MCF 10A (cell line): Measurements from ENCODE around the gene SIDT1. TPM values are rescaled to one million over a fixed set of nuclear protein-coding genes. Genes with fewer than 3 reads are reported as not detected.

Source experiments
- BruUV-seq: library from RNA; stranded (reverse); fragments of 400-500 nt; replicated peaks from 2 replicates; lab custom pipeline; 2021; lab: Mats Ljungman, UMichigan
- CTCF ChIA-PET: fragments of 300-600 bp; sonication (Branson Sonifier 250); formaldehyde crosslinking; extraction: SDS; loops from one replicate; lab custom pipeline; 2021; ENCODE audit warnings: antibody characterized with exemption, inconsistent platforms; lab: Yijun Ruan, JAX
- POLR2A ChIA-PET: fragments of 300-600, 350-650 bp; sonication (Branson Sonifier 250); formaldehyde crosslinking; extraction: SDS; loops from one replicate; lab custom pipeline; 2020; ENCODE audit warnings: antibody characterized with exemption, inconsistent platforms; lab: Yijun Ruan, JAX
- DNase-seq: peaks from one replicate; pipeline ENCODE4 v3.0.0-alpha.2; 2018; ENCODE audit not compliant: unreplicated experiment
- H3K27ac Mint-ChIP-seq: one replicate; pipeline ENCODE4 v1.8.0; 2022; ENCODE audit warnings: mild to moderate bottlenecking, low read depth, mixed read lengths; ENCODE audit not compliant: unreplicated experiment
- H3K27me3 Mint-ChIP-seq: one replicate; pipeline ENCODE4 v1.8.0; 2022; ENCODE audit warnings: mixed read lengths; ENCODE audit not compliant: insufficient read depth, unreplicated experiment
- H3K36me3 Mint-ChIP-seq: one replicate; pipeline ENCODE4 v1.8.0; 2022; ENCODE audit warnings: mild to moderate bottlenecking, moderate library complexity, mixed read lengths; ENCODE audit not compliant: insufficient read depth, unreplicated experiment
- H3K4me1 Mint-ChIP-seq: one replicate; pipeline ENCODE4 v1.8.0; 2022; ENCODE audit warnings: mixed read lengths; ENCODE audit not compliant: insufficient read depth, unreplicated experiment
- H3K4me3 Mint-ChIP-seq: one replicate; pipeline ENCODE4 v1.8.0; 2022; ENCODE audit warnings: mild to moderate bottlenecking, moderate library complexity, mixed read lengths; ENCODE audit not compliant: unreplicated experiment
- H3K9me3 Mint-ChIP-seq: one replicate; pipeline ENCODE4 v1.8.0; 2022; ENCODE audit warnings: mixed read lengths; ENCODE audit not compliant: unreplicated experiment
- intact Hi-C: fragments of 100-400 bp; cut with micrococcal nuclease; formaldehyde crosslinking; loops from 2 replicates; pipeline ENCODE4 v1.14.1; 2022
- total RNA-seq: library from RNA; stranded (reverse); gene quantifications from 2 replicates; pipeline ENCODE4 v1.2.3, GENCODE V29; 2022
- TF ChIP-seq, protein P1 (sequence below): fragments of 200-600 bp; IDR thresholded peaks from one replicate; pipeline ENCODE4 v1.8.0; 2022; ENCODE audit warnings: antibody characterized with exemption, mild to moderate bottlenecking; ENCODE audit not compliant: unreplicated experiment

Gene SIDT1
- total RNA-seq, 1 experiment from 2014 or later = 0.28 TPM

DNA sequence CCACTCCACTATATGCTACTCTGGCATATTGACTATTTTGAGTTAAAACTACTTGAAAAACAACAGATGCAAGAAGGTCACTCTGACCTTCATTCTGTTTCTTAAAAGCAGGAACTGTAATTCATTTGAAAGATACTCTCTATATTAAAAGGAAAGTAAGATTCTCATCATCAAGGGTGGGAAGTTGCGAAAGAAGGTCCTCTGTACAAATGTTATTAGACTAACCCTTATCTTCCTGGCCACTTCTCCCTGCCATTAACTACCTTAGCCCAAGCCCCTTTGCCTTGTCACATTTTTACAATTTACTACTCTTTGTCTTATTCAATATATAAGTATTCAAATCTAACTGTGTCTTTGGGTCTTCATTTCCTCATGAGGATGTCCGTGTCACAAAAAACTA is 16.1 kb downstream of the SIDT1 start:
- Mint-ChIP-seq H3K9me3 (no peaks in the 10 kb centered on the region), H3K36me3 (peaks cover 2% of the 10 kb centered on the region), H3K4me1 (no peaks in the 10 kb centered on the region), H3K4me3 (no peak overlapping the region), H3K27ac (no peak overlapping the region), H3K27me3 (no peaks in the 10 kb centered on the region)
- POLR2A ChIA-PET = no interaction called here
- BruUV-seq = no TSS peak
- CTCF ChIA-PET = no interaction called here
- TF ChIP-seq, protein P1, sequence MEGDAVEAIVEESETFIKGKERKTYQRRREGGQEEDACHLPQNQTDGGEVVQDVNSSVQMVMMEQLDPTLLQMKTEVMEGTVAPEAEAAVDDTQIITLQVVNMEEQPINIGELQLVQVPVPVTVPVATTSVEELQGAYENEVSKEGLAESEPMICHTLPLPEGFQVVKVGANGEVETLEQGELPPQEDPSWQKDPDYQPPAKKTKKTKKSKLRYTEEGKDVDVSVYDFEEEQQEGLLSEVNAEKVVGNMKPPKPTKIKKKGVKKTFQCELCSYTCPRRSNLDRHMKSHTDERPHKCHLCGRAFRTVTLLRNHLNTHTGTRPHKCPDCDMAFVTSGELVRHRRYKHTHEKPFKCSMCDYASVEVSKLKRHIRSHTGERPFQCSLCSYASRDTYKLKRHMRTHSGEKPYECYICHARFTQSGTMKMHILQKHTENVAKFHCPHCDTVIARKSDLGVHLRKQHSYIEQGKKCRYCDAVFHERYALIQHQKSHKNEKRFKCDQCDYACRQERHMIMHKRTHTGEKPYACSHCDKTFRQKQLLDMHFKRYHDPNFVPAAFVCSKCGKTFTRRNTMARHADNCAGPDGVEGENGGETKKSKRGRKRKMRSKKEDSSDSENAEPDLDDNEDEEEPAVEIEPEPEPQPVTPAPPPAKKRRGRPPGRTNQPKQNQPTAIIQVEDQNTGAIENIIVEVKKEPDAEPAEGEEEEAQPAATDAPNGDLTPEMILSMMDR = no peak
- intact Hi-C loops = no loop called here
- DNase-seq = no peak

GRCh38 chr3:113551820-113552219 is 19.5 kb downstream of the SIDT1 start:
- POLR2A ChIA-PET = no interaction called here
- H3K4me1 Mint-ChIP-seq = no peaks in the 10 kb centered on the region
- H3K9me3 Mint-ChIP-seq = no peaks in the 10 kb centered on the region
- H3K27ac Mint-ChIP-seq = no peak overlapping the region
- CTCF ChIA-PET = interaction anchor here (0.6 to 1.6 kb wide), 2 partner anchors 49 to 425 kb away, joined by 4 to 5 read pairs; no protein-coding TSS in a partner anchor
- DNase-seq = no peak
- no peaks in the 10 kb centered on the region for H3K27me3 Mint-ChIP-seq
- H3K36me3 Mint-ChIP-seq = no peaks in the 10 kb centered on the region
- no TSS peak for BruUV-seq
- intact Hi-C loops = no loop called here
- H3K4me3 Mint-ChIP-seq = no peak overlapping the region
- TF ChIP-seq, protein P1 = no peak

DNA sequence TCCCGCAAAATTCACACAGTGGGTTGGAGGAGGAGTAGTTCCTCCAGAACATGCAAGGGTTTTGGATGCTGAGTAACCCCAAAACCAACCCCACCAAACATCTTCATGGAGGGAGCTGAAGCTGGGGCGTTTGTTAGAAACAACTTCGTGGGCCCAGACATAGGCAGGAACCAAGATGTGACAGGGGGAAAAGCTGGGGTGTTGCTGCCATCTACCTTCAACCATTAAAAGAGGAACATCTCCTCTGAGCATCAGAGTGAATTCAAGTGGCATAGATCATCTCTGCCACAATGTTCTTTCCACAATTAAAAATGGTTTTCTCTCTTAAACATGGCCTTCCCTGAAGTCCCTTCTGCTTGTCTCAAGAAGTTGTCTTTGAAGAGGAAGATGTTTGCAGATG is 20.5 kb downstream of the SIDT1 start:
- TF ChIP-seq, protein P1 = no peak
- ChIA-PET CTCF (interaction anchor here (0.6 to 1.6 kb wide), 4 partner anchors 12 to 426 kb away, joined by 3 to 5 read pairs (median 4); no protein-coding TSS in a partner anchor), POLR2A (no interaction called here)
- intact Hi-C loops = loop anchor here (1.0 kb wide), 1 partner anchor 58 kb away; no protein-coding TSS in a partner anchor
- Mint-ChIP-seq H3K36me3 (no peaks in the 10 kb centered on the region), H3K4me3 (no peak overlapping the region), H3K4me1 (peaks cover 9% of the 10 kb centered on the region), H3K27me3 (no peaks in the 10 kb centered on the region), H3K9me3 (no peaks in the 10 kb centered on the region), H3K27ac (no peak overlapping the region)
- no TSS peak for BruUV-seq
- peak; percentile 18 for DNase-seq

DNA sequence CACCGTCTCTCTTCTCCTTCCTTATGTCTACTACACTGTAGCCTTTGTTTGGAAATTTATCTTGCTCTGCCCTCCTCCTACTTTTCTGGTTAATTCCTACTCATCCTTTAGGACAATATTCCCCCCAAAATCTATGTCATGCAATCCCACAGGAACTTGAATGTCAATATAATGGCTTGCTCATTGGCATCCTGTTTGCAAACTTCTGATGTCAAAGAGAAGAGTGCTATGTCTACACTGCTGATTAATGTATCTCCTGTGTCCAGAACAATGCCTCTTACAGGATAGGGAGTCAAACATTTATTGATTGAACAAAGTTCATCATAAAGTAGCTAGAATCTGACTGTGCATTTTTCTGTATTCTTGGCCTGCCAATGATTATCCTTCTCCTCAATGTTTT is 22.8 kb downstream of the SIDT1 start:
- intact Hi-C loops = no loop called here
- Mint-ChIP-seq H3K9me3 (no peaks in the 10 kb centered on the region), H3K27me3 (no peaks in the 10 kb centered on the region), H3K4me1 (peaks cover 11% of the 10 kb centered on the region), H3K4me3 (no peak overlapping the region), H3K36me3 (no peaks in the 10 kb centered on the region), H3K27ac (no peak overlapping the region)
- TF ChIP-seq, protein P1 = no peak
- ChIA-PET CTCF (interaction anchor here (0.6 to 2.6 kb wide), 8 partner anchors 11 to 1292 kb away, joined by 3 to 6 read pairs (median 4); no protein-coding TSS in a partner anchor), POLR2A (interaction anchor here (1.2 kb wide), 1 partner anchor 8 kb away, joined by 4 read pairs; no protein-coding TSS in a partner anchor)
- no TSS peak for BruUV-seq
- DNase-seq = no peak
